Effector CD8-positive, alpha-beta T cell (primary cell): Measurements from ENCODE around the gene EMP3.

Source experiments
- DNase-seq: peaks from one replicate; lab custom pipeline; 2025; lab: John Stamatoyannopoulos, UW

EMP3 gene

GRCh38 chr19:48378194-48378570 lies 52.8 kb downstream of the EMP3 start:
- DNase-seq: no peak

GRCh38 chr19:48379058-48379457 lies 53.7 kb downstream of the EMP3 start:
- DNase-seq: no peak
